Endothelial cell of umbilical vein (primary cell): ENCODE data around the gene RGS1.

Source experiments
- CTCF ChIP-seq, 2 donors: IDR thresholded peaks; 1 replicate in 1 of 2; 2 replicates in 1 of 2; pipeline ENCODE4 v1.5.1; 2011; ENCODE audit warnings: low read length in 2 of 2, mild to moderate bottlenecking in 2 of 2, moderate library complexity in 2 of 2, control low read depth in 1 of 2, inconsistent platforms in 1 of 2, low read depth in 1 of 2; ENCODE audit not compliant: insufficient read depth in 1 of 2; ENCODE audit errors: extremely low read depth in 1 of 2
- EZH2 ChIP-seq: IDR thresholded peaks from 2 replicates; pipeline ENCODE4 v1.6.1; 2012; ENCODE audit warnings: borderline replicate concordance, low read depth, mild to moderate bottlenecking, moderate library complexity, low read length, inconsistent platforms; ENCODE audit not compliant: severe bottlenecking
- POLR2AphosphoS5 ChIP-seq: IDR thresholded peaks from 2 replicates; pipeline ENCODE4 v1.6.1; 2012; ENCODE audit warnings: low read depth, mild to moderate bottlenecking, control low read depth, low read length, moderate library complexity; ENCODE audit not compliant: insufficient read depth

GRCh38 chr1:192535916-192536664 is 39.5 kb upstream of the RGS1 start:
- TF ChIP-seq EZH2 (no peak), CTCF (IDR thresholded peaks at IDR 0.05; ENCODE audit: extremely low read depth in 1 of 2, insufficient read depth in 1 of 2, low read depth in 1 of 2, low read length in 2 of 2) (no peak), POLR2AphosphoS5 (no peak)
